CD4-positive, alpha-beta memory T cell (primary cell): ENCODE data around the gene DGUOK. TPM values are rescaled to one million over a fixed set of nuclear protein-coding genes. Genes with fewer than 3 reads are reported as not detected.

ENCODE experiments used
- CTCF ChIA-PET: fragments of 350-600 bp; sonication (Branson Sonifier 250); formaldehyde crosslinking; loops from one replicate; lab custom pipeline; 2021; ENCODE audit warnings: inconsistent platforms; ENCODE audit not compliant: partially characterized antibody; lab: Charles Lee
- POLR2A ChIA-PET: fragments of 350-600 bp; sonication (Branson Sonifier 250); formaldehyde crosslinking; loops from one replicate; lab custom pipeline; 2021; ENCODE audit not compliant: partially characterized antibody; lab: Charles Lee
- DNase-seq, 5 donors: peaks; one replicate each; pipeline versions ENCODE4 v3.0.0 to v3.0.0-alpha.2; 2020 to 2022; ENCODE audit warnings: mixed read lengths in 1 of 5
- H3K27ac ChIP-seq: one replicate; pipeline ENCODE4 v1.7.0; 2013; ENCODE audit warnings: low read depth, low read length
- H3K27me3 ChIP-seq: 2 replicates; pipeline ENCODE4 v1.7.0; 2013; ENCODE audit warnings: mild to moderate bottlenecking, low read length, moderate library complexity; ENCODE audit not compliant: insufficient read depth
- H3K36me3 ChIP-seq: 2 replicates; pipeline ENCODE4 v1.7.0; 2013; ENCODE audit warnings: mild to moderate bottlenecking, low read length, moderate library complexity; ENCODE audit not compliant: insufficient read depth
- H3K4me1 ChIP-seq: 2 replicates; pipeline ENCODE4 v1.7.0; 2013; ENCODE audit warnings: mild to moderate bottlenecking, low read length, moderate library complexity; ENCODE audit not compliant: insufficient read depth
- H3K4me3 ChIP-seq, 2 donors: one replicate each; pipeline ENCODE4 v1.7.0; 2013; ENCODE audit warnings: low read length in 2 of 2, mild to moderate bottlenecking in 1 of 2
- H3K9me3 ChIP-seq, 2 donors: one replicate each; pipeline ENCODE4 v1.7.0; 2013; ENCODE audit warnings: low read length in 2 of 2, control low read depth in 1 of 2; ENCODE audit not compliant: control insufficient read depth in 1 of 2
- H3K27ac Mint-ChIP-seq, 7 donors: one replicate each; pipeline ENCODE4 v1.8.0; 2020 to 2021; ENCODE audit warnings: mixed read lengths in 7 of 7, mild to moderate bottlenecking in 6 of 7, inconsistent platforms in 3 of 7, moderate library complexity in 3 of 7
- H3K27me3 Mint-ChIP-seq, 2 donors: one replicate each; pipeline ENCODE4 v1.8.0; 2020 to 2021; ENCODE audit warnings: mixed read lengths in 2 of 2
- H3K36me3 Mint-ChIP-seq, 2 donors: one replicate each; pipeline ENCODE4 v1.8.0; 2020 to 2021; ENCODE audit warnings: mixed read lengths in 2 of 2, inconsistent platforms in 1 of 2, mild to moderate bottlenecking in 1 of 2
- H3K4me1 Mint-ChIP-seq, 4 donors: one replicate each; pipeline ENCODE4 v1.8.0; 2020 to 2021; ENCODE audit warnings: mixed read lengths in 4 of 4, mild to moderate bottlenecking in 1 of 4
- H3K4me3 Mint-ChIP-seq, 8 donors: one replicate each; pipeline ENCODE4 v1.8.0; 2020 to 2021; ENCODE audit warnings: mixed read lengths in 8 of 8, mild to moderate bottlenecking in 7 of 8, moderate library complexity in 6 of 8, inconsistent platforms in 3 of 8
- H3K9me3 Mint-ChIP-seq, 8 donors: one replicate each; pipeline ENCODE4 v1.8.0; 2020 to 2021; ENCODE audit warnings: mixed read lengths in 8 of 8, mild to moderate bottlenecking in 5 of 8, inconsistent platforms in 3 of 8, moderate library complexity in 1 of 8
- intact Hi-C: fragments of 100-400 bp; cut with micrococcal nuclease; formaldehyde crosslinking; loops from one replicate; pipeline ENCODE4 v1.15.1; 2023
- polyA plus RNA-seq, 2 donors: library from polyadenylated mRNA; unstranded; fragments of 300-500 nt; fragmentation: Illumina TruSeq; gene quantifications; one replicate each; pipeline ENCODE4 v1.2.3, GENCODE V29; 2021
- total RNA-seq, 2 experiments: library from RNA; stranded (reverse); gene quantifications; one replicate each; pipeline ENCODE4 v1.2.3, GENCODE V29; 2021

The DGUOK gene
- total and polyA plus RNA-seq, 4 experiments from 2014 or later, result 52.2 to 199 (median 120) TPM

DNA sequence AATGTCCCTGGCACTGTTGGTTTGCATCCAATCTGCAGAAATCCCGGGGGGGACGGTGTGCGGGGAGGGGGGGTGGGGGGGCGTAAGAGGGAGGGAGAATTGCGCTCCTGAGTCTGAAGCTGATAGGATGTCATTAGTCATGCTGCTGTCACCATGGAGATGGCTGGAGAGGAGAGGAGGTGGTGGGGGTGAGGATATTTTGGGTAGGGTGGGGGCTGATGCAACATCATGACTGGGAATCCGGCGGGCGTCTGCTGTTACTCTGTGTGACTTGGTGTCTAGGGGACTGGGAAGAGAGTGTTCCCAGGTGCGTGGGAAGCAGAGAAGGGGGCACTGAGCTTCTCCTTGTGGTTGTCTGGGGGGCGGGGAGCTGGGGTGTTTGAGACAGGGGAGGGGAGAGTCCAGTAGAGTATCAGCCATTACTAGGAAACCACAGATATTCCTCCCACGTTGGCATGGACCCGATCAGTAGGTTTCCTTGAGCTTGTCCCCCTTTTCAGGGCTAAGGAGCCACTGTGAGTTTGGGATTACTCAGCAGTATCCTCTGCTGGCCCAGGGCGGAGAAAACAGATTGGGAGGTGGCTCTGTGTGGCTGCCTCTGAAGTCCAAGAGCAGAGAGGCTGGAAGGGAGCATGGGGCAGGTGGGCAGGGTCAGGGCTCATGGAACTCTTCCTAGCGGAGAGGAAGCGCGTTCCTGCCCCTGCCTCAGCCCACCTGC lies 77.0 kb downstream of the DGUOK start:
- Mint-ChIP-seq H3K27ac (peak overlapping the region in 2 of 7 donors; percentile 41 to 52), H3K9me3 (no peaks in the 10 kb centered on the region), H3K36me3 (peaks cover 9% of the 10 kb centered on the region in 2 donors), H3K4me1 (peaks cover 27 to 68% (median 38%) of the 10 kb centered on the region in 4 donors), H3K27me3 (no peaks in the 10 kb centered on the region), H3K4me3 (peak overlapping the region in 7 of 8 donors; percentile 8 to 86 (median 51))
- Histone ChIP-seq H3K4me1 (peaks cover 35% of the 10 kb centered on the region), H3K9me3 (no peaks in the 10 kb centered on the region), H3K27ac (no peak overlapping the region), H3K27me3 (no peaks in the 10 kb centered on the region), H3K36me3 (peaks cover 6% of the 10 kb centered on the region), H3K4me3 (no peak overlapping the region)
- no peak for DNase-seq
- ChIA-PET CTCF (interaction anchor here (0.5 to 1.1 kb wide), 2 partner anchors 96 to 147 kb away, joined by 3 read pairs; no protein-coding TSS in a partner anchor), POLR2A (interaction anchor here (2.5 to 5.0 kb wide), 2 partner anchors 17 to 77 kb away, joined by 9 to 34 read pairs; partner anchors contain the start of genes DGUOK and TET3)
- intact Hi-C loops, result no loop called here

DNA sequence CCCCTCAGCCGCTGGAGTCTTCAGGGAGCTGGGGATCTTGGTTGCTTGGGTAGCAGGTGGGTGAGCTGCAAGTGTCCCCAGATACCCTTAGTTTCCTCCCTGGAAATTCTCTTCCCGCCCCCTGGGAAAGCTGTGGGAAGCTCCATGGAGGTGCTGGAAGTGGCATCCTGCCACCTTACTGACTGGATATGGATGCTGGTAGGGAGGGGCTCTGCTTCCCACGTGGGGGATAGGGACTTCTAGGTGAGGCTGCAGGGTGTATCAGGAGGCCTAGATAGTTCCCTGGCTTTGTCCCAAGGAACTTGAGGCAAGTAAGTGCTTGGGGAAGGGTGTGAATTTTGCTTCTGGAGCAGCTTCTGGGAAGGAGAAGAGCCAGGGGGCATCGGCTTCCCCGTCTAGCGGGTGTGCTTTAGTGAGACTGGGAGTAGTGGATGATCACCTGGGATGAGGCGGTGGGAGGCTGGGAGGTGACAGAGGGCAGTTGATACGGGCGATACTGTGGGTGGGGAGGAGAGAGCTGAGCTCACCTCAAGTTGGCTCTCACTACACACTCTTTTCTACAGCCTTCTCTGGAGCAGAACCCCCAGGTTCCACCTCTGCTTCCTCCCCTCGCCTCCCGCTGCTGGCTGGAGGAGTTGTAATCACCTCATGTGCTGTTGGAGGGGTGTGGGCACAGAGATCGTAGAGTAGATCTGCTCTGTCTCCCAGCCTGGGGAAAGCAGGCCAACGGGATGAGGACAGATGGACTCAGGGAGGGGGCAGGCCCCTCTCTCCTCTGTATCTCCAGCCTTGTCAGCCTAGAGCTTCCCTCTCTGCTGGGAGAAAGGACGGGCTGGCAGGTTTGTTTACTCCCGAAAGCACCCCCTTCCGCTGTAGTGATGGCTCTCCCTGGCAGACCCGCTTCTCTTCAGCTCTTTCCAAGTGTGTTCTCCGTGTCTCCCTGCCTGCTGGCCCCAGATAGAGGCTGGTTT lies 77.8 kb downstream of the DGUOK start:
- H3K36me3 ChIP-seq, result peaks cover 13% of the 10 kb centered on the region
- H3K4me1 Mint-ChIP-seq, result peaks cover 23 to 61% (median 30%) of the 10 kb centered on the region in 4 donors
- intact Hi-C loops, result no loop called here
- no peak overlapping the region for H3K27ac ChIP-seq
- H3K4me3 ChIP-seq, result no peak overlapping the region
- ChIA-PET CTCF (interaction anchor here (1.1 kb wide), 1 partner anchor 96 kb away, joined by 3 read pairs; no protein-coding TSS in a partner anchor), POLR2A (interaction anchor here (0.8 to 5.0 kb wide), 3 partner anchors 18 to 116 kb away, joined by 3 to 34 read pairs (median 9); partner anchors contain the start of genes DGUOK and TET3)
- H3K27ac Mint-ChIP-seq, result peak overlapping the region in 4 of 7 donors; percentile 3 to 69 (median 51)
- no peaks in the 10 kb centered on the region for H3K9me3 ChIP-seq
- DNase-seq, result no peak
- no peaks in the 10 kb centered on the region for H3K27me3 ChIP-seq
- H3K4me1 ChIP-seq, result peaks cover 33% of the 10 kb centered on the region
- peak overlapping the region in 3 of 8 donors; percentile 21 to 58 (median 52) for H3K4me3 Mint-ChIP-seq
- peaks cover 10 to 11% of the 10 kb centered on the region in 2 donors for H3K36me3 Mint-ChIP-seq
- no peaks in the 10 kb centered on the region for H3K27me3 Mint-ChIP-seq
- H3K9me3 Mint-ChIP-seq, result no peaks in the 10 kb centered on the region

DNA sequence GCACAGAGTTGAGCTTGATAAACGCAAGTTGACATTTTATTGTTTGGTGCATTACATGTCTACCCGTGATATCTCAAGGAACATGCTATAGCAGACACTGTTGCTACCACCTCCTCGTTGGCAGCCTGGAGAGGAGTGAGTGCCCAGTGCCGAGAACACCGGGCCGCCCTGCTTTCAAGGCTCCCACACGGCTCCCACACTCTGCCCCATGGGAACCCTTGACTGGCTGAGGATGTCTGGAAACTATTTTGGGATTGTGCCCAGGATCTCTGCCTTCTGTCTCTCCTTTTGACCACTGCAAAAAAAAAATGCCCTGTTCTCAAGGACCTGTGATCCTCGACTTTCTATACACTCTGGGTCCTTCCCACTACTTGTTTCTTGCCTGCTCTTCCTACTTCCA lies 79.1 kb downstream of the DGUOK start:
- H3K4me1 ChIP-seq, result peaks cover 27% of the 10 kb centered on the region
- H3K27me3 ChIP-seq, result no peaks in the 10 kb centered on the region
- ChIA-PET CTCF (interaction anchor here (0.5 kb wide), 1 partner anchor 66 kb away, joined by 3 read pairs; no protein-coding TSS in a partner anchor), POLR2A (interaction anchor here (0.8 kb wide), 1 partner anchor 115 kb away, joined by 3 read pairs; no protein-coding TSS in a partner anchor)
- Mint-ChIP-seq H3K4me3 (no peak overlapping the region), H3K27ac (peak overlapping the region in 2 of 7 donors; percentile 60 to 78), H3K9me3 (no peaks in the 10 kb centered on the region), H3K27me3 (no peaks in the 10 kb centered on the region), H3K36me3 (peaks cover 10 to 15% of the 10 kb centered on the region in 2 donors), H3K4me1 (peaks cover 15 to 61% (median 22%) of the 10 kb centered on the region in 4 donors)
- H3K4me3 ChIP-seq, result no peak overlapping the region
- intact Hi-C loops, result no loop called here
- H3K9me3 ChIP-seq, result no peaks in the 10 kb centered on the region
- no peak overlapping the region for H3K27ac ChIP-seq
- peaks cover 13% of the 10 kb centered on the region for H3K36me3 ChIP-seq
- no peak for DNase-seq

DNA sequence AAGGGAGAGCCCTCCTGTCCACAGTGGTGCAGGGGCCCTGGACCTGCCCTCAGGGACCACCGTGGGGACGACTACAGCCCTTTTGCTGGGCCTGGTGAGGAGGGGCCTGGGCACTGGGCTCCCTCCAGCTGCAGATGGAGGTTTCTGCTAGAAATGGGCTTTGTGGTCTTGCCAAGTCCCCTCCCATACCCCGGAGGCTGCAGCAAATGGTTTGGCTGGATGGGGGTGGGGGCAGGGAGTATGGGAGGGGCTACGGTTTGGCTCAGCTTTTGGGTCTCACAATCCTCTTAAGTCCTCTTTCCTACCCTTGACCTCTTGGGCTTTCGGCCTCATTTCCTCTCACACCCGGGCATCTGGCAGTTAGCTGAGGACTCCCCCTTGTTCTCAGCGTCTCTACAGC lies 79.8 kb downstream of the DGUOK start:
- H3K27me3 ChIP-seq, result no peaks in the 10 kb centered on the region
- Mint-ChIP-seq H3K27ac (peak overlapping the region in 1 of 7 donors; percentile 37), H3K4me1 (peaks cover 12 to 54% (median 16%) of the 10 kb centered on the region in 4 donors), H3K27me3 (no peaks in the 10 kb centered on the region), H3K4me3 (no peak overlapping the region), H3K36me3 (peaks cover 10 to 16% of the 10 kb centered on the region in 2 donors), H3K9me3 (no peaks in the 10 kb centered on the region)
- H3K27ac ChIP-seq, result no peak overlapping the region
- H3K4me3 ChIP-seq, result no peak overlapping the region
- DNase-seq, result no peak
- CTCF ChIA-PET, result no interaction called here
- POLR2A ChIA-PET, result no interaction called here
- peaks cover 13% of the 10 kb centered on the region for H3K36me3 ChIP-seq
- H3K4me1 ChIP-seq, result peaks cover 23% of the 10 kb centered on the region
- intact Hi-C loops, result no loop called here
- no peaks in the 10 kb centered on the region for H3K9me3 ChIP-seq

- DNase-seq, result no peak
- Mint-ChIP-seq H3K4me1 (peaks cover 8 to 48% (median 10%) of the 10 kb centered on the region in 4 donors), H3K27ac (no peak overlapping the region), H3K36me3 (peaks cover 10 to 18% of the 10 kb centered on the region in 2 donors), H3K4me3 (no peak overlapping the region), H3K9me3 (no peaks in the 10 kb centered on the region), H3K27me3 (no peaks in the 10 kb centered on the region)
- ChIA-PET POLR2A (no interaction called here), CTCF (no interaction called here)
- peaks cover 16% of the 10 kb centered on the region for H3K4me1 ChIP-seq
- no peak overlapping the region for H3K4me3 ChIP-seq
- intact Hi-C loops, result no loop called here
- H3K27ac ChIP-seq, result no peak overlapping the region
- H3K36me3 ChIP-seq, result peaks cover 13% of the 10 kb centered on the region
- no peaks in the 10 kb centered on the region for H3K9me3 ChIP-seq
- no peaks in the 10 kb centered on the region for H3K27me3 ChIP-seq
Observed at GRCh38 chr2:74007121-74007520, 80.4 kb downstream of the DGUOK start.

- no peak overlapping the region for H3K27ac Mint-ChIP-seq
- intact Hi-C loops, result no loop called here
Observed at GRCh38 chr2:74007711-74008110, 81.0 kb downstream of the DGUOK start.

More at GRCh38 chr2:74007711-74008110, 81.0 kb downstream of the DGUOK start:
- no peak for DNase-seq
- Histone ChIP-seq H3K36me3 (peaks cover 13% of the 10 kb centered on the region), H3K4me3 (no peak overlapping the region), H3K9me3 (no peaks in the 10 kb centered on the region), H3K27ac (no peak overlapping the region), H3K27me3 (no peaks in the 10 kb centered on the region), H3K4me1 (peaks cover 16% of the 10 kb centered on the region)
- Mint-ChIP-seq H3K4me1 (peaks cover 9 to 47% (median 10%) of the 10 kb centered on the region in 4 donors), H3K4me3 (no peak overlapping the region), H3K36me3 (peaks cover 10 to 19% of the 10 kb centered on the region in 2 donors), H3K27me3 (no peaks in the 10 kb centered on the region), H3K9me3 (no peaks in the 10 kb centered on the region)
- ChIA-PET POLR2A (no interaction called here), CTCF (no interaction called here)
